K562 (cell line): Measurements from ENCODE around the gene BBLN. TPM values are rescaled to one million over a fixed set of nuclear protein-coding genes. Genes with fewer than 3 reads are reported as not detected.
A peak's percentile ranks its signal among the peaks of the same experiment; 100 is the strongest.

Source experiments
- BHLHE40 ChIP-seq: IDR thresholded peaks from 2 replicates; pipeline ENCODE4 v1.6.1; 2011; ENCODE audit warnings: low read length, improper control_type of control experiment
- BRF2 ChIP-seq: IDR thresholded peaks from 3 replicates; pipeline ENCODE4 v1.6.1; 2011; ENCODE audit warnings: borderline replicate concordance, mild to moderate bottlenecking; ENCODE audit not compliant: insufficient read length, insufficient read depth
- CBX1 ChIP-seq: sonication (generic); IDR thresholded peaks from 2 replicates; pipeline ENCODE4 v1.6.1; 2016; ENCODE audit warnings: antibody characterized with exemption, low read depth, mild to moderate bottlenecking
- EWSR1 ChIP-seq: fragments of 450-650 bp; IDR thresholded peaks from 2 replicates; pipeline ENCODE4 v1.6.1; 2018; ENCODE audit warnings: borderline replicate concordance, mild to moderate bottlenecking, low read depth, moderate library complexity; ENCODE audit not compliant: partially characterized antibody
- HNRNPH1 ChIP-seq: fragments of 200-400 bp; formaldehyde crosslinking; optimal IDR thresholded peaks from 2 replicates; pipeline ENCODE3; 2017; ENCODE audit warnings: low read depth, mild to moderate bottlenecking, low read length, moderate library complexity
- KDM5B ChIP-seq: fragments of 200-600 bp; sonication (generic); IDR thresholded peaks from 2 replicates; pipeline ENCODE4 v1.6.1; 2012; ENCODE audit warnings: low read depth, mild to moderate bottlenecking, moderate library complexity, low read length, control low read depth, inconsistent platforms; ENCODE audit not compliant: insufficient replicate concordance
- MBD2 ChIP-seq: sonication (generic); IDR thresholded peaks from 2 replicates; pipeline ENCODE4 v1.6.1; 2016; ENCODE audit warnings: low read depth, borderline replicate concordance
- POLR2AphosphoS2 ChIP-seq: IDR thresholded peaks from 2 replicates; pipeline ENCODE4 v1.6.1; 2012; ENCODE audit warnings: low read length, improper control_type of control experiment
- POLR2H ChIP-seq: IDR thresholded peaks from 2 replicates; pipeline ENCODE4 v1.6.1; 2016; ENCODE audit warnings: missing genetic modification characterization, low read depth, mild to moderate bottlenecking, control low read depth, missing compliant biosample characterization, moderate library complexity
- RBM14 ChIP-seq: fragments of 200-400 bp; formaldehyde crosslinking; IDR thresholded peaks from 2 replicates; pipeline ENCODE4 v1.6.1; 2018; ENCODE audit warnings: low read depth, mild to moderate bottlenecking, low read length, moderate library complexity, borderline replicate concordance; ENCODE audit not compliant: insufficient read depth
- RBM15 ChIP-seq: fragments of 200-400 bp; formaldehyde crosslinking; IDR thresholded peaks from 2 replicates; pipeline ENCODE4 v1.6.1; 2018; ENCODE audit warnings: mild to moderate bottlenecking, low read length, moderate library complexity; ENCODE audit not compliant: insufficient read depth
- RBM34 ChIP-seq: fragments of 200-400 bp; formaldehyde crosslinking; IDR thresholded peaks from 2 replicates; pipeline ENCODE4 v1.6.1; 2018; ENCODE audit warnings: low read length, borderline replicate concordance; ENCODE audit not compliant: insufficient read depth
- SAFB2 ChIP-seq: fragments of 200-400 bp; formaldehyde crosslinking; IDR thresholded peaks from 2 replicates; pipeline ENCODE4 v1.6.1; 2018; ENCODE audit warnings: borderline replicate concordance, low read length, low read depth, moderate library complexity; ENCODE audit not compliant: severe bottlenecking
- SMAD3 ChIP-seq: fragments of 450-650 bp; formaldehyde crosslinking; conservative IDR thresholded peaks from 2 replicates; pipeline ENCODE4 v1.4.0; 2020; ENCODE audit warnings: mild to moderate bottlenecking
- SRF ChIP-seq, 2 experiments: fragments of 250-450, 450-650 bp in 1 of 2; sonication (Bioruptor Pico) in 1 of 2; sonication (generic) in 1 of 2; formaldehyde crosslinking; IDR thresholded peaks; 2 replicates each; pipeline versions ENCODE4 v1.5.0 to v1.5.1; 2020 to 2022; ENCODE audit warnings: mild to moderate bottlenecking in 1 of 2, missing genetic modification reagents in 1 of 2
- U2AF2 ChIP-seq: fragments of 200-400 bp; formaldehyde crosslinking; optimal IDR thresholded peaks from 2 replicates; pipeline ENCODE3; 2017; ENCODE audit warnings: low read depth, mild to moderate bottlenecking, low read length
- XRCC3 ChIP-seq: fragments of 450-650 bp; IDR thresholded peaks from 2 replicates; pipeline ENCODE4 v1.6.1; 2017; ENCODE audit warnings: mild to moderate bottlenecking, moderate library complexity
- ZBTB2 ChIP-seq: fragments of 450-650 bp; IDR thresholded peaks from 2 replicates; pipeline ENCODE4 v1.6.1; 2016; ENCODE audit warnings: antibody characterized with exemption
- ZNF174 ChIP-seq: fragments of 250-450 bp; sonication (Bioruptor Pico); IDR thresholded peaks from 2 replicates; pipeline ENCODE4 v1.4.0; 2020; ENCODE audit warnings: mild to moderate bottlenecking
- ZNF224 ChIP-seq: sonication (generic); formaldehyde crosslinking; IDR thresholded peaks from 2 replicates; pipeline ENCODE4 v1.8.0; 2022; ENCODE audit warnings: mild to moderate bottlenecking, missing genetic modification reagents
- ZNF354B ChIP-seq: fragments of 250-450 bp; sonication (Bioruptor Pico); IDR thresholded peaks from 2 replicates; pipeline ENCODE4 v1.4.0; 2020
- ZNF586 ChIP-seq: fragments of 450-650 bp; formaldehyde crosslinking; conservative IDR thresholded peaks from 2 replicates; pipeline ENCODE4 v1.4.0; 2020; ENCODE audit warnings: mild to moderate bottlenecking, moderate library complexity
- polyA plus RNA-seq, 8 experiments: library from polyadenylated mRNA; depleted of rRNA in 4 of 8; stranded (reverse) in 5 of 8; unstranded in 3 of 8; fragments of >200 nt; fragmentation: Nextera tagmentation in 2 of 8; fragmentation: Illumina TruSeq in 1 of 8; extraction: Ambion mirVana in 2 of 8; extraction: Trizol in 1 of 8; gene quantifications; 2 replicates each; pipeline versions ENCODE4 v1.2.1 to v1.2.3, GENCODE V29; 2011 to 2014; ENCODE audit warnings: inconsistent platforms in 1 of 8, missing spikeins in 1 of 8
- total RNA-seq, 7 experiments: library from RNA; depleted of rRNA in 6 of 7; stranded (reverse); fragments of >200 nt in 6 of 7; fragmentation: Illumina TruSeq in 2 of 7; extraction: Trizol in 2 of 7; gene quantifications; 2 replicates each; pipeline versions ENCODE4 v1.2.1 to v1.2.3, GENCODE V29; 2011 to 2021; ENCODE audit warnings: low replicate concordance in 1 of 7
- TF ChIP-seq, protein P1 (sequence below): fragments of 450-650 bp; IDR thresholded peaks from 2 replicates; pipeline ENCODE4 v1.7.1; 2018; ENCODE audit warnings: mild to moderate bottlenecking, low read depth; ENCODE audit not compliant: partially characterized antibody

Gene BBLN
- total and polyA plus RNA-seq, 9 of the 15 experiments (the other 6 are each of a cell fraction or from before 2014, with no cell fraction given): 4.2 to 331 (median 87.1) TPM

DNA sequence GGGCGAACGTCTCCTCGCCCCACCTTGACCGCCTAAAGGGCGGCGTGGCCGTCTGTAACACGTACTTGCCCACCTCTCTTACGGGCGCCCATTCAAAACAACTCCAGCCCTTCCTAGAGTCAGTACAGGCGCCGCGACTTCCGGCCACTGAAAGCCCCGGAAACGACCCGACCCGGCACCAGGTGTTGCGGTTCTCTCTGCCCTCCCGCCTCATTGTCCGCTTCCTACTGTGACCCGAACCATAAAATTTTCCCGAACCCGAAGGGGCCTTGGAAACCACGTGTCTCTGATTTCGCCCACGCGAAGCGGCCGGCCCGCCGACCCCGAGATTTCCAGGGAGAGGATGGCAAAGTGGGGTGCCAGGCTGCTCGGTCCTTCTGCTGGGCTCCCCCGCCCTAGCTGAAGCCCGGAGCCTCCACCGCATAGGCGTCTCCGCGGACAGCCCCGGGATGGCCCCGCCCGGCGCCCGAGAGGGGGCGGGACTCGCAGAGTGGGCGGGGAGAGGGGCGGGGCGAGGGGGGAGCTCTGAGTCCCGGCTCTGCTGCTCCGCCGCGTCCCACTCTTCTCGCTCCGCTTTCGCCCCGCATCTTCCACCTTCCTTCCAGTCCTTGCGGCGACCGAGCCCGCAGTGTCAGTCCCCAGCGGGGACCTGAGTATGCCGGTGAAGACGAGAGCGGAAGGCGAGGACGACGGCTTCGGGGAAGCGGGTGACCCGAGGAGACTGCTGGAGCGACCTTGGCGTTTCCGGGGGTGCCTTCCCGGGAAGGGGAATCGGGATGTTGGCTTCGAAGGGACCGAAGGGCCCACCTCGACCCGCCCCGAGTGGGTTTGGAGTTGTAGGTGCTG is 31.9 kb upstream of the BBLN start (continued):
- TF ChIP-seq HNRNPH1 (no peak), U2AF2 (no peak), RBM14 (0 out of 2 replicates have a peak, but pooled peaks have one; percentile 55), XRCC3 (no peak), RBM34 (no peak), POLR2AphosphoS2 (no peak), ZNF354B (CRISPR knock-in tag) (no peak), KDM5B (no peak), ZNF586 (CRISPR knock-in tag) (no peak), POLR2H (tag) (no peak), SRF (CRISPR knock-in tag; IDR thresholded peaks at IDR 0.05) (peak in 1 of 2 experiments; percentile 56; a peak in 1 of 4 replicates), SMAD3 (CRISPR knock-in tag) (no peak), EWSR1 (no peak), ZBTB2 (no peak), BRF2 (no peak), BHLHE40 (no peak; the same call in 1 of the 2 replicates), MBD2 (no peak), SAFB2 (no peak), ZNF174 (CRISPR knock-in tag) (no peak), ZNF224 (no peak), RBM15 (no peak), CBX1 (no peak)
- TF ChIP-seq, protein P1, sequence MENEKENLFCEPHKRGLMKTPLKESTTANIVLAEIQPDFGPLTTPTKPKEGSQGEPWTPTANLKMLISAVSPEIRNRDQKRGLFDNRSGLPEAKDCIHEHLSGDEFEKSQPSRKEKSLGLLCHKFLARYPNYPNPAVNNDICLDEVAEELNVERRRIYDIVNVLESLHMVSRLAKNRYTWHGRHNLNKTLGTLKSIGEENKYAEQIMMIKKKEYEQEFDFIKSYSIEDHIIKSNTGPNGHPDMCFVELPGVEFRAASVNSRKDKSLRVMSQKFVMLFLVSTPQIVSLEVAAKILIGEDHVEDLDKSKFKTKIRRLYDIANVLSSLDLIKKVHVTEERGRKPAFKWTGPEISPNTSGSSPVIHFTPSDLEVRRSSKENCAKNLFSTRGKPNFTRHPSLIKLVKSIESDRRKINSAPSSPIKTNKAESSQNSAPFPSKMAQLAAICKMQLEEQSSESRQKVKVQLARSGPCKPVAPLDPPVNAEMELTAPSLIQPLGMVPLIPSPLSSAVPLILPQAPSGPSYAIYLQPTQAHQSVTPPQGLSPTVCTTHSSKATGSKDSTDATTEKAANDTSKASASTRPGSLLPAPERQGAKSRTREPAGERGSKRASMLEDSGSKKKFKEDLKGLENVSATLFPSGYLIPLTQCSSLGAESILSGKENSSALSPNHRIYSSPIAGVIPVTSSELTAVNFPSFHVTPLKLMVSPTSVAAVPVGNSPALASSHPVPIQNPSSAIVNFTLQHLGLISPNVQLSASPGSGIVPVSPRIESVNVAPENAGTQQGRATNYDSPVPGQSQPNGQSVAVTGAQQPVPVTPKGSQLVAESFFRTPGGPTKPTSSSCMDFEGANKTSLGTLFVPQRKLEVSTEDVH: peak; percentile 39
